Activated CD4-positive, alpha-beta T cell treated with anti-CD3 and anti-CD28 coated beads for 36 hours (primary cell): ENCODE results near the gene GNAS-AS1. TPM values are rescaled to one million over a fixed set of nuclear protein-coding genes. Genes with fewer than 3 reads are reported as not detected.

Source experiments
- ATAC-seq: fragments of 200-7000 bp; cut with Tn5 transposase; one replicate; pipeline ENCODE4 v1.10.0; 2021; ENCODE audit warnings: mild to moderate bottlenecking, moderate library complexity
- CTCF ChIA-PET: fragments of 350-600 bp; sonication (Branson Sonifier 250); formaldehyde crosslinking; loops from one replicate; lab custom pipeline; 2021; ENCODE audit warnings: antibody characterized with exemption; lab: Charles Lee
- POLR2A ChIA-PET: fragments of 350-600 bp; sonication (Branson Sonifier 250); formaldehyde crosslinking; loops from one replicate; lab custom pipeline; 2021; ENCODE audit warnings: antibody characterized with exemption, inconsistent platforms; lab: Charles Lee
- DNase-seq: peaks from one replicate; pipeline ENCODE4 v3.0.0-alpha.2; 2020
- H3K27ac Mint-ChIP-seq: one replicate; pipeline ENCODE4 v1.8.0; 2021; ENCODE audit warnings: mixed read lengths
- H3K27me3 Mint-ChIP-seq: one replicate; pipeline ENCODE4 v1.8.0; 2021; ENCODE audit warnings: mixed read lengths
- H3K36me3 Mint-ChIP-seq: one replicate; pipeline ENCODE4 v1.8.0; 2021; ENCODE audit warnings: low read depth, mixed read lengths
- H3K4me1 Mint-ChIP-seq: one replicate; pipeline ENCODE4 v1.8.0; 2021; ENCODE audit warnings: mixed read lengths
- H3K4me3 Mint-ChIP-seq: one replicate; pipeline ENCODE4 v1.8.0; 2021; ENCODE audit warnings: mild to moderate bottlenecking, moderate library complexity, mixed read lengths
- H3K9me3 Mint-ChIP-seq: one replicate; pipeline ENCODE4 v1.8.0; 2021; ENCODE audit warnings: low read depth, mixed read lengths
- intact Hi-C, 2 experiments: fragments of 100-400 bp; cut with DNase I in 1 of 2; cut with micrococcal nuclease in 1 of 2; formaldehyde crosslinking; loops; one replicate each; pipeline versions ENCODE4 v1.14.2 to v1.15.1; 2022 to 2024; cut with DNase I, micrococcal nuclease
- total RNA-seq, 2 experiments: library from RNA; stranded (reverse); gene quantifications; one replicate each; pipeline ENCODE4 v1.2.3, GENCODE V29; 2021

The GNAS-AS1 gene
- 1 to 10 TPM; 1.1 to 1.9 TPM for total RNA-seq

GRCh38 chr20:58850693-58851174 lies at the start of gene GNAS-AS1:
Gene GNAS-AS1, minus strand, starts transcription at chr20:58850902.
- DNase-seq (peak; percentile 91), ATAC-seq (peak; percentile 91)
- peaks cover 27% of the 10 kb centered on the region for H3K4me1 Mint-ChIP-seq
- ChIA-PET CTCF (interaction anchor here (0.7 to 0.9 kb wide), 3 partner anchors 15 to 1656 kb away, joined by 3 read pairs; no protein-coding TSS in a partner anchor), POLR2A (no interaction called here)
- H3K36me3 Mint-ChIP-seq, result no peaks in the 10 kb centered on the region
- H3K27me3 Mint-ChIP-seq, result peaks cover 41% of the 10 kb centered on the region
- H3K4me3 Mint-ChIP-seq, result peak within 1 kb of the TSS; percentile 77
- intact Hi-C loops, result loop anchor here (5.0 kb wide), 2 partner anchors 198 to 613 kb away; partner anchors contain the start of gene STX16 (in 1 of the 2)
- no peaks in the 10 kb centered on the region for H3K9me3 Mint-ChIP-seq
- peak within 1 kb of the TSS; percentile 59 for H3K27ac Mint-ChIP-seq

- Mint-ChIP-seq H3K27ac (peak overlapping the region; percentile 33), H3K9me3 (no peaks in the 10 kb centered on the region), H3K4me3 (no peak overlapping the region), H3K36me3 (peaks cover 67% of the 10 kb centered on the region), H3K27me3 (no peaks in the 10 kb centered on the region), H3K4me1 (peaks cover 77% of the 10 kb centered on the region)
- ChIA-PET CTCF (interaction anchor here (0.9 kb wide), 1 partner anchor 34 kb away, joined by 3 read pairs; no protein-coding TSS in a partner anchor), POLR2A (no interaction called here)
- intact Hi-C loops, result no loop called here
- DNase-seq (no peak), ATAC-seq (no peak)
Measured at GRCh38 chr20:58900397-58900796, 49.7 kb upstream of the GNAS-AS1 start.

GRCh38 chr20:58899512-58899911 lies 48.8 kb upstream of the GNAS-AS1 start:
- Mint-ChIP-seq H3K9me3 (no peaks in the 10 kb centered on the region), H3K27me3 (no peaks in the 10 kb centered on the region), H3K27ac (no peak overlapping the region), H3K4me3 (no peak overlapping the region), H3K36me3 (peaks cover 69% of the 10 kb centered on the region), H3K4me1 (peaks cover 79% of the 10 kb centered on the region)
- CTCF ChIA-PET, result no interaction called here
- POLR2A ChIA-PET, result interaction anchor here (0.6 kb wide), 1 partner anchor 48 kb away, joined by 4 read pairs; no protein-coding TSS in a partner anchor
- ATAC-seq (no peak), DNase-seq (no peak)
- intact Hi-C loops, result loop anchor here in 1 of 2 experiments (10.0 kb wide), 1 partner anchor 1505 kb away; the partner anchor contains the start of gene RBM38

GRCh38 chr20:58898629-58899408 lies 48.1 kb upstream of the GNAS-AS1 start:
- peak overlapping the region; percentile 59 for H3K27ac Mint-ChIP-seq
- intact Hi-C loops, result loop anchor here in 1 of 2 experiments (10.0 kb wide), 1 partner anchor 1504 kb away; the partner anchor contains the start of gene RBM38
- H3K36me3 Mint-ChIP-seq, result peaks cover 64% of the 10 kb centered on the region
- H3K4me3 Mint-ChIP-seq, result no peak overlapping the region
- peaks cover 81% of the 10 kb centered on the region for H3K4me1 Mint-ChIP-seq
- DNase-seq (no peak), ATAC-seq (no peak)
- no peaks in the 10 kb centered on the region for H3K27me3 Mint-ChIP-seq
- no peaks in the 10 kb centered on the region for H3K9me3 Mint-ChIP-seq
- CTCF ChIA-PET, result interaction anchor here (1.2 kb wide), 1 partner anchor 189 kb away, joined by 6 read pairs; no protein-coding TSS in a partner anchor
- POLR2A ChIA-PET, result interaction anchor here (0.6 kb wide), 1 partner anchor 47 kb away, joined by 4 read pairs; no protein-coding TSS in a partner anchor

DNA sequence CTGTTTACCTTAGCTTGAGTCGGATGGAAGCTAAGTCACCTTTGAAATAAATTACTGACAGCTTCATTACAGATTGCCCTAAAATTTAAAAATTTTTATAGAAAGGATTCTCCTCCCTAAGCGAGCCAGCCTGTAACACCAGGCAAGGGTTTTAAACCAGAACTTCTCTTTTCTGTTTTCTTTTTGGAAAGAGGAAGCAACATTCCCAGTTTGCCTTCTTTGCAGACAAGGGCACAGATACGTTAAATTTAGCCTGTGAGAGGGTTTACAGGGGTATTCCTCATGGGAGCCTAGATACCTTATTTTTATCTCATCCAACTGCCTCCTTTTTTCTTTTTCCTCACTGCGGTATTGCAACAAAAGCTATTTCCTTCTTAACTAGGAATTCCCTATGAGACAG lies 46.8 kb upstream of the GNAS-AS1 start:
- H3K4me3 Mint-ChIP-seq, result no peak overlapping the region
- no peak for ATAC-seq
- DNase-seq, result no peak
- H3K4me1 Mint-ChIP-seq, result peaks cover 77% of the 10 kb centered on the region
- no peaks in the 10 kb centered on the region for H3K27me3 Mint-ChIP-seq
- peak overlapping the region; percentile 52 for H3K27ac Mint-ChIP-seq
- intact Hi-C loops, result loop anchor here in 1 of 2 experiments (10.0 kb wide), 1 partner anchor 1503 kb away; the partner anchor contains the start of gene RBM38
- POLR2A ChIA-PET, result interaction anchor here (0.7 to 1.7 kb wide), 3 partner anchors 10 to 1267 kb away, joined by 3 to 7 read pairs (median 3); no protein-coding TSS in a partner anchor
- peaks cover 62% of the 10 kb centered on the region for H3K36me3 Mint-ChIP-seq
- no peaks in the 10 kb centered on the region for H3K9me3 Mint-ChIP-seq
- CTCF ChIA-PET, result interaction anchor here (0.7 to 1.2 kb wide), 2 partner anchors 191 to 349 kb away, joined by 3 to 6 read pairs; no protein-coding TSS in a partner anchor

GRCh38 chr20:58896820-58897219 lies 46.1 kb upstream of the GNAS-AS1 start:
- peaks cover 73% of the 10 kb centered on the region for H3K4me1 Mint-ChIP-seq
- intact Hi-C loops, result loop anchor here in 1 of 2 experiments (10.0 kb wide), 1 partner anchor 1502 kb away; the partner anchor contains the start of gene RBM38
- H3K36me3 Mint-ChIP-seq, result peaks cover 60% of the 10 kb centered on the region
- no peak for ATAC-seq
- no peaks in the 10 kb centered on the region for H3K9me3 Mint-ChIP-seq
- H3K4me3 Mint-ChIP-seq, result no peak overlapping the region
- ChIA-PET CTCF (interaction anchor here (0.7 kb wide), 1 partner anchor 349 kb away, joined by 3 read pairs; no protein-coding TSS in a partner anchor), POLR2A (interaction anchor here (0.7 to 1.7 kb wide), 2 partner anchors 10 to 1213 kb away, joined by 3 to 7 read pairs; no protein-coding TSS in a partner anchor)
- H3K27me3 Mint-ChIP-seq, result no peaks in the 10 kb centered on the region
- H3K27ac Mint-ChIP-seq, result peak overlapping the region; percentile 18
- DNase-seq, result no peak

GRCh38 chr20:58895448-58896180 lies 44.9 kb upstream of the GNAS-AS1 start:
- no peak for DNase-seq
- Mint-ChIP-seq H3K4me1 (peaks cover 64% of the 10 kb centered on the region), H3K9me3 (no peaks in the 10 kb centered on the region), H3K27ac (peak overlapping the region; percentile 97), H3K36me3 (peaks cover 58% of the 10 kb centered on the region), H3K27me3 (no peaks in the 10 kb centered on the region), H3K4me3 (peak overlapping the region; percentile 90)
- intact Hi-C loops, result loop anchor here in 1 of 2 experiments (10.0 kb wide), 1 partner anchor 1501 kb away; the partner anchor contains the start of gene RBM38
- POLR2A ChIA-PET, result no interaction called here
- ATAC-seq, result no peak
- CTCF ChIA-PET, result interaction anchor here (1.4 kb wide), 1 partner anchor 16 kb away, joined by 3 read pairs; no protein-coding TSS in a partner anchor

DNA sequence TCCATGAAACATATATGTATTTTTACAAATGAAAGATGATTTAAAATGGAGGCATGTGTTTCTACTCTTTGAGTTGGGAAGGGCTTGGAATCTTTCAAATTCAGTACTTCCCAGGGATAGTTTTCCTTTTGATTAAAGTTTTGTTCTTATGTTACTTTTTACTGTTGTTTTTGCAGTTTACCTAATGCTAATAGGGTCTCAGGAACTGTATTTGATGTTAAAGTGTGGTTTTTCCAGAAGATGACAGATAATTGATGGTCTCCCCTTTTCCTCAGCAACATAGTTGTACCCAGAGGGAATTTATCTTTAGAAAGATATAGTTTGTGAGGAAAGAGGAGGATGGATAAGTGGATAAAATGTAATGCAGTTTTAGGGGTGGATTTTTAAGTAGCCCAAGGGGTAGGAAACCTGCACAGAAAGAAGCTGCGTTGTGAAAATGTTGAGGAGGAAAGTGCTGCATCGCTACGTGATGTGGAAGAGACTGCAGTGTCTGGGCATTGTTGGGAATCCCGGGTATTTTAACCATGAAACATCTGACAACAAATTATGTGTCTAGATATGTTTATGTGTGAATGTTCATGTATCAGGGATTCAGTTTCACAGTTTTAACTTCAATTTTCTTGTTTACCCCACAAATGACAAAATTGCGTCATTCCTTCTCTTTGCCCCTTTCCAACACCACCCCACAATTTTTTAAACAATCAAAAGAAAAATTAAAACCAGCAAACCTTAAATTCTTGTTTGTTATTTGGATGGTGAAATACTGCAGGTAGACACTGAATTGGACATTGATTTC lies 44.1 kb upstream of the GNAS-AS1 start:
- Mint-ChIP-seq H3K4me1 (peaks cover 56% of the 10 kb centered on the region), H3K27ac (peak overlapping the region; percentile 97), H3K4me3 (peak overlapping the region; percentile 90), H3K9me3 (no peaks in the 10 kb centered on the region), H3K27me3 (no peaks in the 10 kb centered on the region), H3K36me3 (peaks cover 55% of the 10 kb centered on the region)
- no peak for ATAC-seq
- DNase-seq, result no peak
- intact Hi-C loops, result loop anchor here (5.0 to 10.0 kb wide), 7 partner anchors 252 to 1503 kb away; partner anchors contain the start of genes RBM38 (in 2 of the 2), FAM217B (in 1 of the 2) and PPP1R3D (in 1 of the 2)
- ChIA-PET POLR2A (interaction anchor here (1.0 kb wide), 1 partner anchor 92 kb away, joined by 3 read pairs; no protein-coding TSS in a partner anchor), CTCF (interaction anchor here (1.4 kb wide), 1 partner anchor 16 kb away, joined by 3 read pairs; no protein-coding TSS in a partner anchor)

DNA sequence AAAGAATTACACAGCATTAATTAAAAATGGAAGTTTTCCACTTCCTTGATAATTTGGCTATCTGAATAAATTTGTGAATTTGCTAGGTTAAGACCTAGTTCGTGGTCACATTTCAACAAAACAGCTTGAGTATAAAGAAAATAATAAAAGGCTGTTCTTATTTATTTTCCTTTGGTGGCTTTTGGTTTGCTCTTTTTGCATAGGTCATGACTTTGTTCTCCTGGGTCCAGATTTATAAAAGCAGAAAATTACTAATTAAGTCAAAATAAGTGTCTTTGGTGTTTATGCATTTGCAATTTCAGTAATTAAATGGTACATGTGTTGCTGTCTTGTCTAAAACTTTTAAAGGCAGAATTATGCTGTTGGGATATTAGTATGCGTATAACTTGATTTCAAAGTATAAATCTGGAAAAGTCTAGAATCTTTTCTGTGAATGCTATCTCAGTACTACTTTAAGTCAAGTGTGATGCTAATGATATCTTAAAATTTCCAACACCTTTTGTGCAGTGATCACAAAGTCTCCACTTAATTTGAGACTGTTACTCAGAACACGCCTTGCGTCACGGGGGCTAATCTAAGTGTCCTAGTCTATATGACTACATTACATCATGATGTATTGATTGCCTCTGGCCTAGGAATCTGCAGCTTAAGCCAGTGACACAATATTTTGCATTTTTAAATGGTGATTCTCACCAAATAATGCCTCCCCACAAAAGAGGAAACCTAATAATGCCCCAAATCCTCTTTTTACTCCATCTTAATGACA lies 42.8 kb upstream of the GNAS-AS1 start:
- peaks cover 47% of the 10 kb centered on the region for H3K4me1 Mint-ChIP-seq
- no peaks in the 10 kb centered on the region for H3K27me3 Mint-ChIP-seq
- ChIA-PET POLR2A (interaction anchor here (1.0 kb wide), 1 partner anchor 93 kb away, joined by 3 read pairs; no protein-coding TSS in a partner anchor), CTCF (no interaction called here)
- intact Hi-C loops, result loop anchor here (1.0 to 10.0 kb wide), 12 partner anchors 14 to 1501 kb away; partner anchors contain the start of genes RBM38 (in 2 of the 2), FAM217B (in 1 of the 2), NELFCD (in 1 of the 2) and PPP1R3D (in 1 of the 2)
- H3K27ac Mint-ChIP-seq, result peak overlapping the region; percentile 97
- H3K36me3 Mint-ChIP-seq, result peaks cover 46% of the 10 kb centered on the region
- ATAC-seq, result peak; percentile 17
- H3K9me3 Mint-ChIP-seq, result no peaks in the 10 kb centered on the region
- peak overlapping the region; percentile 90 for H3K4me3 Mint-ChIP-seq
- DNase-seq, result peak; percentile 87
